Activated naive CD8-positive, alpha-beta T cell (primary cell): ENCODE data around the gene NOP58.
"Not testable (repeated sequence)": the region's sequence is repeated elsewhere in the genome, so short reads cannot be mapped to it uniquely, and the experiment has no call there.

ENCODE experiments used
- H3K27ac Mint-ChIP-seq: one replicate; pipeline ENCODE4 v1.8.0; 2021; ENCODE audit warnings: mixed read lengths
- H3K27me3 Mint-ChIP-seq: one replicate; pipeline ENCODE4 v1.8.0; 2021; ENCODE audit warnings: mixed read lengths
- H3K36me3 Mint-ChIP-seq: one replicate; pipeline ENCODE4 v1.8.0; 2021; ENCODE audit warnings: mixed read lengths
- H3K4me1 Mint-ChIP-seq: one replicate; pipeline ENCODE4 v1.8.0; 2021; ENCODE audit warnings: low read depth, mixed read lengths
- H3K4me3 Mint-ChIP-seq: one replicate; pipeline ENCODE4 v1.8.0; 2021; ENCODE audit warnings: mild to moderate bottlenecking, mixed read lengths
- H3K9me3 Mint-ChIP-seq: one replicate; pipeline ENCODE4 v1.8.0; 2021; ENCODE audit warnings: low read depth, mixed read lengths

NOP58 gene

DNA sequence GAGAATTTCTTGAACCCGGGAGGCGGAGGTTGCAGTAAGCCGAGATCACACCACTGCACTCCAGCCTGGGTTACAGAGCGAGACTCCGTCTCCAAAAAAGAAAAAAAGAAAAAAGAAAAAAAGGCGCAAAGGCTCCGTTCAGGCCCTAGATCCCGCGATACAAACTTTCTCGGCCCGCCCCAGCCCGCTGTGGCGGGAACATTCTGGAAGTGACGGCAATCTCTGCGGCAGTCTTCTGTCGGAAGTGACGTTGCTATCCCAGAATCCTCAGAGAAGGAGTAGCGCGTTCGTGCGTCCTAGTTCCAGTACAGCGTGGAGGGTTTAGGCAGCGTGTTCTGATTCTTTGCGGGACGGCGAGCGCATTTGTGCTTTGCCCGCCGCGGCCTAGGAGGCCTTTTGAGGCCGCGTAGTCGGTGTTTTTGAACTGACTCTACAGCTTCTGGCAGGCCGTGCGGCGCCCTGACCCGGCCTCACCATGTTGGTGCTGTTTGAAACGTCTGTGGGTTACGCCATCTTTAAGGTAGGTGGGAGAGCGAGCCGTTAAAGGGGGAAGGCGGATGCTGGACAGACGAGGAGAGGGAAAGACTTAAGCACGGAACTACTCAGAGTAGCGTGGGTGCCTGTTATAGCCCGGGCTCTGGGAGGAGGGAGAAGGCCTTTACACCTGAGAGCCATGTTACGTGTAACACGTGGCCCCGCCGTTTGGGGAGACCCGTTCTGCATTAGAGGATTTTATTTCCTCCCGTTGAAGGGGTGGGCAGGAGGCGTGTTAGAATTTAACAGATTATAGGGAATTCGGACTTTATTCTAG lies at the start of gene NOP58:
NOP58 (plus strand) TSS at position 297 of the 811 bp plus-strand sequence; CDS start at position 476, 179 bp downstream.
- H3K27me3 Mint-ChIP-seq: no peaks in the 10 kb centered on the region
- no peaks in the 10 kb centered on the region for H3K9me3 Mint-ChIP-seq
- H3K27ac Mint-ChIP-seq: peak within 1 kb of the TSS; percentile 68
- H3K36me3 Mint-ChIP-seq: peaks cover 12% of the 10 kb centered on the region
- peaks cover 19% of the 10 kb centered on the region for H3K4me1 Mint-ChIP-seq
- peak within 1 kb of the TSS; percentile 61 for H3K4me3 Mint-ChIP-seq

- no peaks in the 10 kb centered on the region for H3K9me3 Mint-ChIP-seq
- peaks cover 10% of the 10 kb centered on the region for H3K36me3 Mint-ChIP-seq
- no peaks in the 10 kb centered on the region for H3K27me3 Mint-ChIP-seq
- H3K4me3 Mint-ChIP-seq: no peak overlapping the region
- peaks cover 45% of the 10 kb centered on the region for H3K4me1 Mint-ChIP-seq
- peak overlapping the region; percentile 34 for H3K27ac Mint-ChIP-seq
These were observed 43.7 kb upstream of the NOP58 start for GRCh38 chr2:202221873-202222272.

- Mint-ChIP-seq H3K4me1 (peaks cover 42% of the 10 kb centered on the region), H3K4me3 (peak overlapping the region; percentile 97), H3K36me3 (no peaks in the 10 kb centered on the region), H3K9me3 (no peaks in the 10 kb centered on the region), H3K27me3 (no peaks in the 10 kb centered on the region), H3K27ac (peak overlapping the region; percentile 86)
These were observed 27.8 kb upstream of the NOP58 start for GRCh38 chr2:202237787-202238233.

GRCh38 chr2:202238234-202239197 lies 27.0 kb upstream of the NOP58 start, which contains the start of gene SUMO1:
TSS of gene SUMO1 (minus strand) at chr2:202238597. CDS start at chr2:202238451, 146 bp downstream.
- Mint-ChIP-seq H3K27ac (peak within 1 kb of the TSS; percentile 95), H3K4me3 (peak within 1 kb of the TSS; percentile 97), H3K4me1 (peaks cover 35% of the 10 kb centered on the region), H3K27me3 (no peaks in the 10 kb centered on the region), H3K36me3 (no peaks in the 10 kb centered on the region), H3K9me3 (no peaks in the 10 kb centered on the region)

DNA sequence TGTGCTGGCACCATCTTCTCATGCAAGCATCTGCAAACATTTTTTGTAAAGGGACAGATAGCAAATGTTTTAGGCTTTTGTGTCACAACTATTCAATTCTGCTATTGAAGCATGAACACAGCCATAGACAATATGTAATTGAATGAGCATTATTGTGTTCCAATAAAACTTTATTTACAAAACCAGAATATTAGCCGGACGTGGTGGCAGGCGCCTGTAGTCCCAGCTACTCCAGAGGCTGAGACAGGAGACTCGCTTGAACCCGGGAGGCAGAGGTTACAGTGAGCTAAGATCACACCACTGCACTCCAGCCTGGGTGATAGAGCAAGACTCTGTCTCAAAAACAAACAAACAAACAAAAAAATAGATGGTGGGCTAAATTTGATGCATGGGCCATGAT lies 17.9 kb upstream of the NOP58 start:
- not testable (repeated sequence) for H3K4me3 Mint-ChIP-seq, H3K27me3 Mint-ChIP-seq, H3K4me1 Mint-ChIP-seq, H3K36me3 Mint-ChIP-seq, H3K9me3 Mint-ChIP-seq, H3K27ac Mint-ChIP-seq

- Mint-ChIP-seq H3K4me1 (peaks cover 3% of the 10 kb centered on the region), H3K27ac (no peak overlapping the region), H3K27me3 (peaks cover 2% of the 10 kb centered on the region), H3K9me3 (no peaks in the 10 kb centered on the region), H3K4me3 (no peak overlapping the region), H3K36me3 (peaks cover 2% of the 10 kb centered on the region)
These were observed 15.9 kb upstream of the NOP58 start for GRCh38 chr2:202249521-202250253.

GRCh38 chr2:202251494-202251893 lies 14.1 kb upstream of the NOP58 start:
- peaks cover 3% of the 10 kb centered on the region for H3K4me1 Mint-ChIP-seq
- H3K9me3 Mint-ChIP-seq: no peaks in the 10 kb centered on the region
- no peak overlapping the region for H3K27ac Mint-ChIP-seq
- H3K36me3 Mint-ChIP-seq: peaks cover 2% of the 10 kb centered on the region
- H3K4me3 Mint-ChIP-seq: no peak overlapping the region
- H3K27me3 Mint-ChIP-seq: peaks cover under 1% of the 10 kb centered on the region

- H3K27me3 Mint-ChIP-seq: no peaks in the 10 kb centered on the region
- no peak overlapping the region for H3K4me3 Mint-ChIP-seq
- H3K4me1 Mint-ChIP-seq: peaks cover 4% of the 10 kb centered on the region
- no peaks in the 10 kb centered on the region for H3K9me3 Mint-ChIP-seq
- no peaks in the 10 kb centered on the region for H3K36me3 Mint-ChIP-seq
- no peak overlapping the region for H3K27ac Mint-ChIP-seq
These were observed 4.0 kb upstream of the NOP58 start for GRCh38 chr2:202261531-202261930.

DNA sequence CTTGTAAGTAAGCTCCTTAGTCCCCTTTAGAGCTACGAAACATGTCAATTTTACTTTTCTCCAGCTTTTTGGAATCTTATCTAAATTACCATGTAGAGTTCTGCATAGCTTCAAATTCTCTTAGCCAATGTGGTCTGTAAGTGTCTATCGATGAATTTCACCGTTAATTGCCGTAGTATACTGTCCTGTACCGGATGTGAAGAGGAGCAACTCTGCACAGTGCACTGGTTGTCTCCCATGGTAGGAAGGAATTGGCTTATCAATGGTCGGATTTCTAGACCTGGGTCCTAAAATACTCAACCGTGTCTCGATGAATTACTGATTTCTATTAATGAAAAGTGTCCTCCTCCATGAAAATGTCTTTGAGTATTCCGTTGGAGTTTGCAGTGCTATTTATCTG lies 1.9 kb downstream of the NOP58 start:
- Mint-ChIP-seq H3K9me3 (no peaks in the 10 kb centered on the region), H3K27me3 (no peaks in the 10 kb centered on the region), H3K36me3 (peaks cover 12% of the 10 kb centered on the region), H3K4me3 (no peak overlapping the region), H3K27ac (no peak overlapping the region), H3K4me1 (peaks cover 31% of the 10 kb centered on the region)

DNA sequence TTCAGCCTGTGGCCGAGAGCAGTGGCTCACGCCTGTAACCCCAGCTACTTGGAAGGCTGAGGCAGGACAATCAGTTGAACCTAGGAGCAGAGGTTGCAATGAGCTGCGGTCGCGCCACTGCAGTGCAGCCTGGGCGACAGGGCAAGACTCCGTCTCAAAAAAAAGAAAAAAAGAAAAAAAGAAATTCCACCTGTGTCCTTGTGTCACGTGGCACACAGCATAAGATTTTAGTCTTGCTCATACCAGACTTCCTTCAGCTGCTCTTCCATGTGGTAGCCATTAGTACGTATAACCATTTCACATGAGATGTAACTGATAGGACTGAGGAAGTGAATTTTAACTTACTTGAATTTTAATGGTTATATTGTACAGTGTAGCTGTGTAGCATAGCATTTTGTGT lies 4.0 kb downstream of the NOP58 start:
- Mint-ChIP-seq H3K27me3 (no peaks in the 10 kb centered on the region), H3K36me3 (peaks cover 12% of the 10 kb centered on the region), H3K27ac (peak overlapping the region; percentile 76), H3K4me3 (peak overlapping the region; percentile 87), H3K9me3 (no peaks in the 10 kb centered on the region), H3K4me1 (peaks cover 36% of the 10 kb centered on the region)

DNA sequence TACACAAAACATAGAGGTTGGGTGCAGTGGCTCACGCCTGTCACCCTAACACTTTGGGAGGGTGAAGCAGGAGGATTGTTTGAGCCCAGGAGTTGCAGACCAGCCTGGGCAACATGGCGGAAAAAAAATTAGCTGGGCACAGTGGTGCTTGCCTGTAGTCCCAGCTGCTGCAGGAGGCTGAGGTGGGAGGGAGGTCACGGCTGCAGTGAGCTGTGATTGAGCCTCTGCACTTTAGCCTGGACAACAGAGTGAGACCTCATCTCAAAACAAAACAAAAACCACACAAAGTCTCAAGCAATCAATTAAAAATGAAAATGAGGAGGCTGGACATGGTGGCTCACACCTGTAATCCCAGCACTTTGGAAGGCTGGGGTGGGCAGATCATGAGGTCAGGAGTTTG lies 4.9 kb downstream of the NOP58 start:
- Mint-ChIP-seq H3K9me3 (no peaks in the 10 kb centered on the region), H3K4me3 (peak overlapping the region; percentile 87), H3K27me3 (no peaks in the 10 kb centered on the region), H3K27ac (peak overlapping the region; percentile 76), H3K36me3 (peaks cover 12% of the 10 kb centered on the region), H3K4me1 (peaks cover 41% of the 10 kb centered on the region)

- Mint-ChIP-seq H3K27ac (peak overlapping the region; percentile 90), H3K36me3 (peaks cover 15% of the 10 kb centered on the region), H3K4me3 (peak overlapping the region; percentile 76), H3K4me1 (peaks cover 53% of the 10 kb centered on the region)
- H3K27me3 Mint-ChIP-seq, H3K9me3 Mint-ChIP-seq: not testable (repeated sequence)
These were observed 10.6 kb downstream of the NOP58 start for GRCh38 chr2:202276078-202276720.

GRCh38 chr2:202278036-202278760 lies 12.6 kb downstream of the NOP58 start:
- Mint-ChIP-seq H3K27me3 (no peaks in the 10 kb centered on the region), H3K4me1 (peaks cover 39% of the 10 kb centered on the region), H3K36me3 (peaks cover 21% of the 10 kb centered on the region), H3K4me3 (peak overlapping the region; percentile 68), H3K9me3 (no peaks in the 10 kb centered on the region), H3K27ac (peak overlapping the region; percentile 90)
